ENCODE data around the gene KRTAP12-3.

DNA sequence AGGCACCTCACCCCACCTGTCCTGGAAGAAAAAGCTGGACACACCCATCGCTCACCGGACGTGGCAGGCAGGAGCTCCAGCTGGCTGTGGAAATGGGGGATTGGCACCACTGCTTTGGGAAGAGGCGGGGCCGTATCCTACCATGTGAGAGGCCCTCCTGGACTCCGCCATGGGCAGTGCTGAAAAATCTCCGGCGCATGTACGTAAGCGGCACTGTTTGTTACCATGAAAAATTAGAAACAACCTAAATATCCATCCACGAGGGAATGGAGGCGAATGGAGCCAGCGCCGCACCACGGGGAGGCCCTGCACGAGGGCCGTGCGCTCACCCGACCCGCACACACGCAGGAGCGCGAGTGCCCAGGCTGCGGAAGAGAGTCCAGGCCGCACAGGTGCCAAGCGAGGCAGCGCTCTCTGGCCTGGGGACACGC lies 42.8 kb upstream of the KRTAP12-3 start:
- TF ChIP-seq CTCF (IDR thresholded peaks at IDR 0.05) = no peak
- no peak for TF ChIP-seq EP300 (IDR thresholded peaks at IDR 0.05)

Data from upper lobe of left lung (tissue), 4 donors.